HCT116 (cell line): ENCODE data around the gene DAP. TPM values are rescaled to one million over a fixed set of nuclear protein-coding genes. Genes with fewer than 3 reads are reported as not detected.

ENCODE experiments used
- ATAC-seq: fragments of 200-7000 bp; cut with Tn5 transposase; 2 replicates; pipeline ENCODE4 v1.9.1; 2020; ENCODE audit warnings: mild to moderate bottlenecking, moderate library complexity
- BruUV-seq: library from RNA; stranded (reverse); fragments of 400-500 nt; replicated peaks from 2 replicates; lab custom pipeline; 2021; lab: Mats Ljungman, UMichigan
- CTCF ChIA-PET: fragments of 300-600 bp; sonication (Branson Sonifier 250); formaldehyde crosslinking; loops from one replicate; lab custom pipeline; 2021; ENCODE audit warnings: antibody characterized with exemption; lab: Charles Lee
- POLR2A ChIA-PET: fragments of 300-600, 350-600 bp; sonication (Branson Sonifier 250); formaldehyde crosslinking; loops from one replicate; lab custom pipeline; 2021; ENCODE audit warnings: antibody characterized with exemption; lab: Charles Lee
- RAD21 ChIA-PET, 2 experiments: fragments of 300-600 bp; sonication (Branson Sonifier 250); formaldehyde crosslinking; loops; one replicate each; lab custom pipeline; 2023; ENCODE audit warnings: low total read pairs in 2 of 2; ENCODE audit not compliant: uncharacterized antibody in 2 of 2, unreplicated experiment in 2 of 2, low non-redundant PET in 1 of 2; lab: Charles Lee
- DNase-seq: peaks from one replicate; pipeline ENCODE4 v3.0.0-alpha.2; 2010; ENCODE audit warnings: low read depth, low spot score
- H2AFZ ChIP-seq: fragments of 200-600 bp; shearing (Covaris generic), sonication (generic); 2 replicates; pipeline ENCODE4 v1.6.1; 2017; ENCODE audit warnings: low read depth, mixed run types, mixed read lengths, antibody characterized with exemption, low read length; ENCODE audit not compliant: poor library complexity, severe bottlenecking
- H3K27ac ChIP-seq: 2 replicates; pipeline ENCODE4 v1.5.1; 2012; ENCODE audit warnings: low read depth, low read length
- H3K27me3 ChIP-seq: fragments of 200-600 bp; sonication (generic); 2 replicates; pipeline ENCODE4 v1.6.1; 2016; ENCODE audit warnings: mixed run types, low read length, mixed read lengths; ENCODE audit not compliant: insufficient read depth
- H3K36me3 ChIP-seq, 2 experiments: fragments of 200-500 bp in 1 of 2; fragments of 200-600 bp in 1 of 2; sonication (Bioruptor generic) in 1 of 2; sonication (generic) in 1 of 2; 2 replicates each; pipeline versions ENCODE4 v1.5.1 to v1.6.1; 2014 to 2016; ENCODE audit warnings: low read length in 2 of 2, inconsistent platforms in 1 of 2, mixed read lengths in 1 of 2, mixed run types in 1 of 2; ENCODE audit not compliant: insufficient read depth in 2 of 2, control insufficient read depth in 1 of 2
- H3K4me1 ChIP-seq, 2 experiments: fragments of 200-600 bp in 1 of 2; sonication (generic) in 1 of 2; 2 replicates each; pipeline versions ENCODE4 v1.5.1 to v1.6.1; 2012 to 2017; ENCODE audit warnings: low read length in 2 of 2, inconsistent platforms in 1 of 2, mild to moderate bottlenecking in 1 of 2, mixed read lengths in 1 of 2, mixed run types in 1 of 2, moderate library complexity in 1 of 2; ENCODE audit not compliant: insufficient read depth in 2 of 2, control insufficient read depth in 1 of 2
- H3K4me2 ChIP-seq: fragments of 200-600 bp; sonication (generic); 2 replicates; pipeline ENCODE4 v1.6.1; 2017; ENCODE audit warnings: mixed run types, low read length, mixed read lengths
- H3K4me3 ChIP-seq, 2 experiments: fragments of 200-600 bp in 1 of 2; sonication (generic) in 1 of 2; replicated peaks in 1 of 2; 2 replicates each; pipeline ENCODE4 v1.5.1; 2011 to 2016; ENCODE audit warnings: low read length in 2 of 2, control low read depth in 1 of 2, low read depth in 1 of 2, mild to moderate bottlenecking in 1 of 2, mixed read lengths in 1 of 2, mixed run types in 1 of 2
- H3K79me2 ChIP-seq: fragments of 200-600 bp; sonication (generic); 2 replicates; pipeline ENCODE4 v1.6.1; 2017; ENCODE audit warnings: mild to moderate bottlenecking, mixed run types, low read length, moderate library complexity, mixed read lengths; ENCODE audit not compliant: insufficient read depth
- H3K9ac ChIP-seq: fragments of 200-600 bp; sonication (generic); 2 replicates; pipeline ENCODE4 v1.6.1; 2016; ENCODE audit warnings: low read length, mixed read lengths
- H3K9me2 ChIP-seq: fragments of 200-600 bp; sonication (generic), shearing (Covaris generic); 2 replicates; pipeline ENCODE4 v1.6.1; 2017; ENCODE audit warnings: mixed run types, mild to moderate bottlenecking, moderate library complexity; ENCODE audit not compliant: insufficient read depth
- H3K9me3 ChIP-seq, 2 experiments: fragments of 200-500 bp in 1 of 2; fragments of 200-600 bp in 1 of 2; sonication (Bioruptor generic) in 1 of 2; sonication (generic) in 1 of 2; 2 replicates each; pipeline ENCODE4 v1.6.1; 2014 to 2017; ENCODE audit warnings: low read length in 2 of 2, mixed read lengths in 2 of 2, inconsistent platforms in 1 of 2, low read depth in 1 of 2, mild to moderate bottlenecking in 1 of 2, mixed run types in 1 of 2, moderate library complexity in 1 of 2; ENCODE audit not compliant: control insufficient read depth in 1 of 2, insufficient read depth in 1 of 2
- H4K20me1 ChIP-seq: fragments of 200-600 bp; sonication (generic), shearing (Covaris generic); 2 replicates; pipeline ENCODE4 v1.6.1; 2017; ENCODE audit warnings: mixed run types, mild to moderate bottlenecking, moderate library complexity; ENCODE audit not compliant: insufficient read depth
- EZH2 ChIP-seq: fragments of 200-600 bp; sonication (generic); IDR thresholded peaks from 2 replicates; pipeline ENCODE4 v1.6.1; 2017; ENCODE audit warnings: antibody characterized with exemption, mixed run types
- EZH2phosphoT487 ChIP-seq: fragments of 200-600 bp; IDR thresholded peaks from 2 replicates; pipeline ENCODE4 v1.6.1; 2018; ENCODE audit warnings: antibody characterized with exemption, borderline replicate concordance
- POLR2AphosphoS5 ChIP-seq: IDR thresholded peaks from 2 replicates; pipeline ENCODE4 v1.6.1; 2011; ENCODE audit warnings: mild to moderate bottlenecking, low read depth, low read length, moderate library complexity
- SP1 ChIP-seq: IDR thresholded peaks from 2 replicates; pipeline ENCODE4 v1.6.1; 2012; ENCODE audit warnings: low read depth
- SRF ChIP-seq: IDR thresholded peaks from 2 replicates; pipeline ENCODE4 v1.6.1; 2012; ENCODE audit warnings: low read depth
- TCF7L2 ChIP-seq: IDR thresholded peaks from 2 replicates; pipeline ENCODE4 v1.7.0; 2011; ENCODE audit warnings: borderline replicate concordance, inconsistent platforms; ENCODE audit not compliant: insufficient read depth, insufficient read length; ENCODE audit errors: extremely low read depth
- YY1 ChIP-seq: IDR thresholded peaks from 2 replicates; pipeline ENCODE4 v1.6.1; 2011; ENCODE audit warnings: low read length, low read depth, moderate library complexity, mild to moderate bottlenecking; ENCODE audit not compliant: insufficient replicate concordance; ENCODE audit errors: extremely low read depth
- ZFX ChIP-seq: fragments of 450-650 bp; IDR thresholded peaks from 2 replicates; pipeline ENCODE4 v1.6.1; 2017
- ZNF274 ChIP-seq: fragments of 200-500 bp; sonication (Bioruptor generic); IDR thresholded peaks from 2 replicates; pipeline ENCODE4 v1.6.1; 2014; ENCODE audit warnings: mild to moderate bottlenecking, low read depth, low read length, inconsistent platforms
- intact Hi-C: fragments of 100-400 bp; cut with micrococcal nuclease; formaldehyde crosslinking; loops from 2 replicates; pipeline ENCODE4 v1.10.0; 2022
- total RNA-seq: library from RNA; stranded (reverse); gene quantifications from one replicate; pipeline ENCODE4 v1.2.1, GENCODE V29; 2021; ENCODE audit not compliant: unreplicated experiment
- TF ChIP-seq, protein P1 (sequence below): IDR thresholded peaks from 2 replicates; pipeline ENCODE4 v1.6.1; 2012
- TF ChIP-seq, protein P2 (sequence below): IDR thresholded peaks from 2 replicates; pipeline ENCODE4 v1.6.1; 2012; ENCODE audit warnings: low read depth

Gene DAP
- total RNA-seq, 1 experiment from 2014 or later = 59.1 TPM

DNA sequence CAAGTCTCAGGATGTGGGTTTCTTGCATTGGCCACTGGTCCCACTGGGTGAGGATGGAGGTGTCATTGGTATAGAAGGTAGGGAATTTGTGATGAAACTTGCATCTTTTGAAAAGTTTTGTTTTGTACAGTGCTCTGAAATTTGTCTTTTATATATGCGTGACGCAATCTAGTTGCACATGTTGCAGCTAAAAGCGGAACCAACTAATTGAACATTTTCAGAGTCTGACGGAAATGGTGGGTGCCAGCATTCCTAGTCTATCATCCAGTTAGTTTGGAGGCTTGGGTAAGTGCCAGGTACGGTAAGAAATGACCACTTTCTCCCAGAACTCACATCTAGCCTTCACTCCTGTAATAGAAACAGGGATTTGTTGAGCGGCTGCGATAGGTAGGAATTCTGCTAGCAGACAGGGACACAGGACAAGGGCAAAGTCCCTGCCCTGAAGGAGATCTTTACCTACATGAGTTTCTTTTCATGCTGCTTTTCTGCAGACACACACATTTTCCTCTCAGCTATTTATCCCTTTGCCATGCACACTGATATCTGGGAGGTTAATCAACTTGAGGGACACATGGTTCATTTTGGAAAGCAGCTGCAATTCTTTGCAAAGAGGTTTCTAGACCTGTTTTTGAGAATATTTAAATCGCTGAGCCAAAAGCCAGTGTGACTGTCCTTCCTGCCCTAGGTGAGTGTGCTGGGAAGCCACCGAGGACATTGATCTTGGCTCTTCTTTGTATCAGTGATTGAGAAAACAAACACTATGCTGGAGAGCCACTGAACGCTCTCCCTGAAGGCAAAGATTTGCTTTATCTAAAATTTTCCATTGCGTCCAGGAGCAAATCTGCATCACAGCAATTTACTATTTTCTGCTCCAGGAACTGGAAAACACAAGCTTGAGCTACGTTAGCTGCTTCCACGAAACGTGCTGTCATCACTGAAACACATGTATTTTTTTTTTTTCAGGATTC, 89.7 kb downstream of the DAP start:
- Histone ChIP-seq H3K4me3 (no peak overlapping the region), H3K9me3 (no peaks in the 10 kb centered on the region), H4K20me1 (no peaks in the 10 kb centered on the region), H3K79me2 (no peaks in the 10 kb centered on the region), H3K9me2 (no peaks in the 10 kb centered on the region), H3K9ac (no peak overlapping the region), H3K4me2 (no peak overlapping the region), H3K36me3 (no peaks in the 10 kb centered on the region), H2AFZ (no peak overlapping the region), H3K4me1 (peaks cover 0 to 29% of the 10 kb centered on the region in 2 experiments; a peak in 2 of 4 replicates), H3K27ac (no peak overlapping the region), H3K27me3 (no peaks in the 10 kb centered on the region)
- TF ChIP-seq EZH2phosphoT487 = no peak
- no peak for TF ChIP-seq YY1
- TF ChIP-seq SP1 = no peak
- TF ChIP-seq, protein P1, sequence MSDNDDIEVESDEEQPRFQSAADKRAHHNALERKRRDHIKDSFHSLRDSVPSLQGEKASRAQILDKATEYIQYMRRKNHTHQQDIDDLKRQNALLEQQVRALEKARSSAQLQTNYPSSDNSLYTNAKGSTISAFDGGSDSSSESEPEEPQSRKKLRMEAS = no peak
- TF ChIP-seq EZH2 = no peak
- TF ChIP-seq SRF = no peak
- no peak for TF ChIP-seq POLR2AphosphoS5
- TF ChIP-seq TCF7L2 = no peak
- ChIA-PET POLR2A (no interaction called here), RAD21 (no interaction called here), CTCF (no interaction called here)
- ATAC-seq (no peak), DNase-seq (no peak)
- intact Hi-C loops = no loop called here
- no TSS peak for BruUV-seq

DNA sequence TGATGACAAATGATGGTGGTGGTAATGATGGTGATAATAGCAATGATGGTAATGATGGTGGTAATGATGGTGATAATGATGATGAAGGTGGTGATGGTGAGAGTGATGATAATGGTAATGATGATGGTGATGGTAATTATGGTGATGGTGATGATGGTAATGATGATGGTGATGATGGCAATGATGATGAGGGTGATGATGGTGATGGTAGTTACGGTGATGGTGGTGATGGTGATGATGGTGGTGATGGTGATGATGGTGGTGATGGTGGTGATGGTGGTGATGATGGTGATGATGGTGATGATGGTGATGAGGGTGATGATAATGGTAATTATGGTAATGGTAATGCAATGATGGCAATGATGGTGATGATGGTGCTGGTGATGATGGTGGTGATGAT, 91.1 kb downstream of the DAP start:
- Histone ChIP-seq H2AFZ (no peak overlapping the region), H3K4me3 (no peak overlapping the region), H3K4me2 (no peak overlapping the region), H3K9me3 (no peaks in the 10 kb centered on the region), H3K27ac (no peak overlapping the region), H3K9me2 (no peaks in the 10 kb centered on the region), H3K36me3 (no peaks in the 10 kb centered on the region), H4K20me1 (no peaks in the 10 kb centered on the region), H3K27me3 (no peaks in the 10 kb centered on the region), H3K79me2 (no peaks in the 10 kb centered on the region), H3K4me1 (peaks cover 0 to 29% of the 10 kb centered on the region in 2 experiments; a peak in 2 of 4 replicates), H3K9ac (no peak overlapping the region)
- intact Hi-C loops = no loop called here
- ChIA-PET RAD21 (no interaction called here), POLR2A (no interaction called here), CTCF (no interaction called here)
- DNase-seq = no peak
- no peak for ATAC-seq
- BruUV-seq = no TSS peak
- no peak for TF ChIP-seq SP1
- TF ChIP-seq ZFX = no peak
- TF ChIP-seq, protein P2, sequence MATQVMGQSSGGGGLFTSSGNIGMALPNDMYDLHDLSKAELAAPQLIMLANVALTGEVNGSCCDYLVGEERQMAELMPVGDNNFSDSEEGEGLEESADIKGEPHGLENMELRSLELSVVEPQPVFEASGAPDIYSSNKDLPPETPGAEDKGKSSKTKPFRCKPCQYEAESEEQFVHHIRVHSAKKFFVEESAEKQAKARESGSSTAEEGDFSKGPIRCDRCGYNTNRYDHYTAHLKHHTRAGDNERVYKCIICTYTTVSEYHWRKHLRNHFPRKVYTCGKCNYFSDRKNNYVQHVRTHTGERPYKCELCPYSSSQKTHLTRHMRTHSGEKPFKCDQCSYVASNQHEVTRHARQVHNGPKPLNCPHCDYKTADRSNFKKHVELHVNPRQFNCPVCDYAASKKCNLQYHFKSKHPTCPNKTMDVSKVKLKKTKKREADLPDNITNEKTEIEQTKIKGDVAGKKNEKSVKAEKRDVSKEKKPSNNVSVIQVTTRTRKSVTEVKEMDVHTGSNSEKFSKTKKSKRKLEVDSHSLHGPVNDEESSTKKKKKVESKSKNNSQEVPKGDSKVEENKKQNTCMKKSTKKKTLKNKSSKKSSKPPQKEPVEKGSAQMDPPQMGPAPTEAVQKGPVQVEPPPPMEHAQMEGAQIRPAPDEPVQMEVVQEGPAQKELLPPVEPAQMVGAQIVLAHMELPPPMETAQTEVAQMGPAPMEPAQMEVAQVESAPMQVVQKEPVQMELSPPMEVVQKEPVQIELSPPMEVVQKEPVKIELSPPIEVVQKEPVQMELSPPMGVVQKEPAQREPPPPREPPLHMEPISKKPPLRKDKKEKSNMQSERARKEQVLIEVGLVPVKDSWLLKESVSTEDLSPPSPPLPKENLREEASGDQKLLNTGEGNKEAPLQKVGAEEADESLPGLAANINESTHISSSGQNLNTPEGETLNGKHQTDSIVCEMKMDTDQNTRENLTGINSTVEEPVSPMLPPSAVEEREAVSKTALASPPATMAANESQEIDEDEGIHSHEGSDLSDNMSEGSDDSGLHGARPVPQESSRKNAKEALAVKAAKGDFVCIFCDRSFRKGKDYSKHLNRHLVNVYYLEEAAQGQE = no peak
- TF ChIP-seq, protein P1 = no peak
- no peak for TF ChIP-seq EZH2phosphoT487
- TF ChIP-seq ZNF274 = no peak
